GM12892 (cell line): ENCODE measurements around the gene PRR20C.
"Not testable (repeated sequence)": the region's sequence is repeated elsewhere in the genome, so short reads cannot be mapped to it uniquely, and the experiment has no call there.

Experiments
- POLR2A ChIP-seq: IDR thresholded peaks from 2 replicates; pipeline ENCODE4 v1.6.1; 2011; ENCODE audit warnings: low read depth, low read length, control low read depth
- POLR2AphosphoS5 ChIP-seq: IDR thresholded peaks from 2 replicates; pipeline ENCODE4 v1.6.1; 2011; ENCODE audit warnings: low read depth, low read length, control low read depth
- TAF1 ChIP-seq: IDR thresholded peaks from 2 replicates; pipeline ENCODE4 v1.6.1; 2011; ENCODE audit warnings: low read depth, mild to moderate bottlenecking, control low read depth, low read length, borderline replicate concordance

DNA sequence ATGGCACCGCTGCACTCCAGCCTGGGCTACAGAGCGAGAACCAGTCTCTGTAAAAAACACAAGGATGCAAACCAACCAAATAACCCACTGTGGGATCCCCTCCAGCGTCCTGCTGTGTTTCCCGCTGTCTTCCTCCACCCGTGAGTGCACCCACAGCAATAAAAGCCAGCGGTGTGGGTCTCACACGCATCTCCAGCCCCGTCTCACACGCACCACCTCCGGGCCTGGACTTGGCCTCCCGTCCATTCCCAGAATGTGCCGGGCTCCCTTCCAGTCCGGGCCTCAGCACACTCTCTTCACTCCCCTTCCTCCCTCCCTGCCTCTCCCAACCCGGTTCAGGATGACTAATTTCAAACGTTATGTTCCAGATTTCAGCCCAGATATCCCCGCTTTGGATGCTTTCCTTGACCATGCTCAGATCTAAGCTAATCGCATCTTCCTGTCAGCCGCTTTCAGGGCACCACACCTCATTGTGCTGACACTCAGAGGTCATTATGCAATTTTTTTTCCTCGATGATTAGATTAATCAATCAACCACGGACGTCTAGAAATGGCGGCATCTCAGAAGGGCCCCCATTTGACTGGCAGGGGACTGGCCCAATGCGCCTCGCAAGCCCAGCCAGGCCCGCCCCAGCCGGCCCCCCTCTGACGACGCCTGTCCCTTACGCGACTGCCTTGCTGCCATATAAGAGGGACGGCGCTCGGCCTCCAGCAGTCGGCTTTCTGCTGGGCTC lies 13.5 kb upstream of the PRR20C start, which contains the start of gene PRR20A:
- not testable (repeated sequence) for TF ChIP-seq POLR2A, POLR2AphosphoS5, TAF1
